ENCODE results near the gene SAMD11.

The SAMD11 gene

GRCh38 chr1:954927-955326, 31.2 kb downstream of the SAMD11 start:
- in situ Hi-C loops (cut with MboI; ENCODE audit: low pct_unique_long_range_greater_than_20kb, low sequenced_read_pairs), result no loop called here
- no peak for DNase-seq

- in situ Hi-C loops (cut with MboI; ENCODE audit: low pct_unique_long_range_greater_than_20kb, low sequenced_read_pairs), result no loop called here
- DNase-seq, result peak; percentile 54
Observed at GRCh38 chr1:955474-955873, 31.8 kb downstream of the SAMD11 start.

- in situ Hi-C loops (cut with MboI; ENCODE audit: low pct_unique_long_range_greater_than_20kb, low sequenced_read_pairs), result no loop called here
- DNase-seq, result no peak
Observed at GRCh38 chr1:956636-957035, 32.9 kb downstream of the SAMD11 start.

- peak; percentile 84 for DNase-seq
- in situ Hi-C loops (cut with MboI; ENCODE audit: low pct_unique_long_range_greater_than_20kb, low sequenced_read_pairs), result no loop called here
Observed at GRCh38 chr1:958823-959730, 35.4 kb downstream of the SAMD11 start, which contains the start of gene NOC2L. Gene NOC2L, minus strand, starts transcription at chr1:959256. Its CDS starts 16 bp downstream, at chr1:959240.

GRCh38 chr1:959731-960362, 36.1 kb downstream of the SAMD11 start:
- in situ Hi-C loops (cut with MboI; ENCODE audit: low pct_unique_long_range_greater_than_20kb, low sequenced_read_pairs), result no loop called here
- no peak for DNase-seq

GRCh38 chr1:960363-961131, 36.8 kb downstream of the SAMD11 start, which contains the start of gene KLHL17:
Gene KLHL17, plus strand, starts transcription at chr1:960584. Its CDS starts 110 bp downstream, at chr1:960694.
- DNase-seq, result peak; percentile 55
- in situ Hi-C loops (cut with MboI; ENCODE audit: low pct_unique_long_range_greater_than_20kb, low sequenced_read_pairs), result no loop called here

GRCh38 chr1:961132-961669, 37.5 kb downstream of the SAMD11 start:
- no peak for DNase-seq

GRCh38 chr1:962381-963300, 38.9 kb downstream of the SAMD11 start:
- in situ Hi-C loops (cut with MboI; ENCODE audit: low pct_unique_long_range_greater_than_20kb, low sequenced_read_pairs), result no loop called here
- DNase-seq, result no peak

More at GRCh38 chr1:961132-961669, 37.5 kb downstream of the SAMD11 start:
- in situ Hi-C loops (cut with MboI; ENCODE audit: low pct_unique_long_range_greater_than_20kb, low sequenced_read_pairs), result no loop called here

GRCh38 chr1:963301-963651, 39.6 kb downstream of the SAMD11 start:
- in situ Hi-C loops (cut with MboI; ENCODE audit: low pct_unique_long_range_greater_than_20kb, low sequenced_read_pairs), result no loop called here
- no peak for DNase-seq

GRCh38 chr1:963746-964525, 40.2 kb downstream of the SAMD11 start:
- no peak for DNase-seq
- in situ Hi-C loops (cut with MboI; ENCODE audit: low pct_unique_long_range_greater_than_20kb, low sequenced_read_pairs), result no loop called here

GRCh38 chr1:964691-965525, 41.2 kb downstream of the SAMD11 start:
- no peak for DNase-seq
- in situ Hi-C loops (cut with MboI; ENCODE audit: low pct_unique_long_range_greater_than_20kb, low sequenced_read_pairs), result no loop called here

GRCh38 chr1:965526-966134, 41.9 kb downstream of the SAMD11 start:
- in situ Hi-C loops (cut with MboI; ENCODE audit: low pct_unique_long_range_greater_than_20kb, low sequenced_read_pairs), result no loop called here
- no peak for DNase-seq

GRCh38 chr1:966135-966703, 42.5 kb downstream of the SAMD11 start, which contains the start of gene PLEKHN1:
Gene PLEKHN1, plus strand, starts transcription at chr1:966482. Its CDS starts 50 bp downstream, at chr1:966532.
- in situ Hi-C loops (cut with MboI; ENCODE audit: low pct_unique_long_range_greater_than_20kb, low sequenced_read_pairs), result no loop called here
- DNase-seq, result no peak

- in situ Hi-C loops (cut with MboI; ENCODE audit: low pct_unique_long_range_greater_than_20kb, low sequenced_read_pairs), result no loop called here
- peak; percentile 54 for DNase-seq
Observed at GRCh38 chr1:966704-967300, 43.1 kb downstream of the SAMD11 start.

GRCh38 chr1:967466-968343, 44.0 kb downstream of the SAMD11 start:
- in situ Hi-C loops (cut with MboI; ENCODE audit: low pct_unique_long_range_greater_than_20kb, low sequenced_read_pairs), result no loop called here
- no peak for DNase-seq

Measured in KBM-7 (cell line).